Measurements from ENCODE around the gene SULT1E1.

- no peak for TF ChIP-seq CTCF (optimal IDR thresholded peaks at IDR 0.05 in 1 of 3, IDR thresholded peaks at IDR 0.05 in 1 of 3, conservative IDR thresholded peaks at IDR 0.05 in 1 of 3; ENCODE audit: extremely low read depth in 1 of 3, insufficient read depth in 2 of 3, low read length in 3 of 3)
- no peak for TF ChIP-seq EZH2 (IDR thresholded peaks at IDR 0.05; ENCODE audit: low read length)
Observed at GRCh38 chr4:69888336-69888735, 28.4 kb upstream of the SULT1E1 start.

Measured in keratinocyte (primary cell).